GM03348 (cell line): ENCODE results near the gene GSN.

Experiments used
- DNase-seq: peaks from one replicate; pipeline ENCODE4 v3.0.0; 2012; ENCODE audit warnings: low spot score

Gene GSN

DNA sequence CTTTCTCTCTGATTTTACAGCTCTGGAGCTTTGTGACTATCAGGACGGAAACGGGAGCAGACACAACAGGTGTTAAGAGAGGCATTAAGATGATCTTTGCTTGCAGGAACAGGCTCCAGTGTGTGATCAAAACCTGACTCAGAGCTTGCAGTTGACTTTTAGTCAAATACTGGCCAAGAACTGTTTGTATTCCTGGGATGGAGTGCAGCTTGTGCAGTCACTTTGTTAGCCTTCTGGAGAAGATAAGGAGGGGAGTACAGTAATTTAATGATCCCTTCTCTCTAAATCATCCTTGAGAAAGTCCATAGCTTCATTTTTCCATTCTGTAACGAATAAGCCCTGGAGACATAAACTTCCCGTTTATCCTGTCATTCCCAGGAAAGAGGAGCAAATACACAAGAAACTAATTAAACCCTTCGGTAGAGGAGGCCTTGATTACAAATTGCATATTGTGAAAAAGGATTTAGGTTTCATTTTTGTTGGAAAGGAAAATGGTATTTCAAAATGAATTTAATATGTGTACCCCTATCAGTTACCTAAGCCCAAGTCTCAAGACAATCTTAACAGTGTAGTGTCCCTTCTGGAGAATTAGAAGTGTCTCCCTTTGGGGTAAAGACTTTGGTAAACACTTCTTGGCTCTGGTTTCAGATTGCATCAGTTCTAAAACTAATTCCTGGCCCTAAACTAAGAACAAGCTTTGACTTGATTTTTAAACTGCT is 105.2 kb downstream of the GSN start:
- DNase-seq: peak; percentile 21

GRCh38 chr9:121376214-121376830 is 108.4 kb downstream of the GSN start:
- DNase-seq: peak; percentile 35

DNA sequence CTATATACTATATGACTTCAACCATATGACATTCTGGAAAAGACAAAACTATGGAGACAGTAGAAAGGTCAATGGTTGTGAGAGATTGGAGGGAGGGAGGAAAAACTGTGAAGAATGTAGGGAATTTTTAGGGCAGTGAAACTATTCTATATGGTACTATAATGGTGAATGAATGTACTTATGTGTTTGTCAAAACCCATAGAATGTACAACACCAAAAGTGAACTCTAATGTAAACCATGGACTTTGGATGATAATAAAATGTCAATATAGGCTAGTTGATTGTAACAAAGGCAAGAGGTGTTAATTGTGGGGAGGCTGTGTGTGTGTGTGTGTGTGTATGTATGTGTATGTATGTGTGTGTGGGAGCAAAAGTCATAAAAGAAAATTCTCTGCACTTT is 112.9 kb downstream of the GSN start:
- no peak for DNase-seq
